K562 (cell line): ENCODE results near the gene MYL3. TPM values are rescaled to one million over a fixed set of nuclear protein-coding genes. Genes with fewer than 3 reads are reported as not detected.
A peak's percentile ranks its signal among the peaks of the same experiment; 100 is the strongest.

Source experiments
- ATAC-seq: fragments of 200-7000 bp; cut with Tn5 transposase; 3 replicates; pipeline ENCODE4 v1.9.1; 2020; ENCODE audit warnings: moderate library complexity
- Bru-seq: library from RNA; stranded (reverse); fragments of 400-500 nt; gene quantifications from one replicate; lab custom pipeline; 2021; lab: Mats Ljungman, UMichigan
- BruChase-seq, 2 experiments: library from RNA; stranded (reverse); fragments of 400-500 nt; gene quantifications; one replicate each; lab custom pipeline; 2021; lab: Mats Ljungman, UMichigan
- BruUV-seq: library from RNA; stranded (reverse); fragments of 400-500 nt; replicated peaks from 2 replicates; lab custom pipeline; 2021; lab: Mats Ljungman, UMichigan
- CTCF ChIA-PET: fragments of 300-600 bp; formaldehyde crosslinking; extraction: SDS; loops from one replicate; lab custom pipeline; 2021; ENCODE audit warnings: low intra/inter-chr PET ratio; lab: Yijun Ruan, JAX
- POLR2A ChIA-PET: fragments of 300-600, 350-650 bp; sonication (Branson Sonifier 250); formaldehyde crosslinking; extraction: SDS; loops from one replicate; lab custom pipeline; 2021; ENCODE audit warnings: antibody characterized with exemption, inconsistent platforms; lab: Yijun Ruan, JAX
- DNase-seq, 4 experiments: peaks; one replicate each; pipeline versions ENCODE4 v3.0.0 to v3.0.0-alpha.2; 2011 to 2018; ENCODE audit warnings: low spot score in 3 of 4, mixed read lengths in 3 of 4; ENCODE audit errors: extremely low read depth in 1 of 4
- FAIRE-seq: peaks from 2 replicates; lab custom pipeline; 2011; peaks lifted over from hg19 to GRCh38; lab: Jason Lieb, UNC
- H2AFZ ChIP-seq: 2 replicates; pipeline ENCODE4 v1.6.0; 2011; ENCODE audit warnings: low read depth, low read length, control low read depth, inconsistent platforms
- H3K27ac ChIP-seq: fragments of 200-600 bp; 3 replicates; pipeline ENCODE4 v1.8.0; 2011; ENCODE audit warnings: low read depth, mild to moderate bottlenecking, control low read depth, inconsistent platforms, low read length, moderate library complexity, mixed read lengths; ENCODE audit errors: extremely low read depth
- H3K27me3 ChIP-seq, 2 experiments: fragments of 300-600 bp in 1 of 2; 2 replicates in 1 of 2; 3 replicates in 1 of 2; pipeline versions ENCODE4 v1.6.0 to v1.8.0; 2011; ENCODE audit warnings: inconsistent platforms in 2 of 2, low read length in 2 of 2, mild to moderate bottlenecking in 1 of 2, mixed read lengths in 1 of 2, moderate library complexity in 1 of 2; ENCODE audit not compliant: control insufficient read depth in 2 of 2, insufficient read depth in 2 of 2
- H3K36me3 ChIP-seq: fragments of 300-600 bp; 3 replicates; pipeline ENCODE4 v1.8.0; 2011; ENCODE audit warnings: mild to moderate bottlenecking, low read length, inconsistent platforms; ENCODE audit not compliant: control insufficient read depth, insufficient read depth
- H3K4me1 ChIP-seq, 2 experiments: fragments of 200-600 bp in 1 of 2; replicated peaks in 1 of 2; 2 replicates in 1 of 2; 3 replicates in 1 of 2; pipeline versions ENCODE4 v1.5.1 to v1.8.0; 2011; ENCODE audit warnings: inconsistent platforms in 2 of 2, low read length in 2 of 2, mild to moderate bottlenecking in 1 of 2, mixed read lengths in 1 of 2, moderate library complexity in 1 of 2; ENCODE audit not compliant: control insufficient read depth in 2 of 2, insufficient read depth in 2 of 2
- H3K4me2 ChIP-seq: 2 replicates; pipeline ENCODE4 v1.6.1; 2011; ENCODE audit warnings: low read length, control low read depth, inconsistent platforms, mixed read lengths; ENCODE audit not compliant: insufficient read depth
- H3K4me3 ChIP-seq: fragments of 200-600 bp; sonication (generic), shearing (Covaris generic); 2 replicates; pipeline ENCODE4 v1.5.1; 2016; ENCODE audit warnings: control low read depth, inconsistent platforms
- H3K79me2 ChIP-seq: fragments of 200-600 bp; 3 replicates; pipeline ENCODE4 v1.8.0; 2011; ENCODE audit warnings: low read length, inconsistent platforms; ENCODE audit not compliant: control insufficient read depth, insufficient read depth
- H3K9ac ChIP-seq, 2 experiments: 2 replicates each; pipeline versions ENCODE4 v1.6.0 to v1.6.1; 2011; ENCODE audit warnings: low read depth in 2 of 2, low read length in 2 of 2, control low read depth in 1 of 2, inconsistent platforms in 1 of 2, mild to moderate bottlenecking in 1 of 2, mixed read lengths in 1 of 2; ENCODE audit not compliant: insufficient read depth in 1 of 2
- H3K9me1 ChIP-seq: one replicate; pipeline ENCODE4 v1.6.0; 2011; ENCODE audit warnings: inconsistent platforms, mild to moderate bottlenecking, low read length, moderate library complexity; ENCODE audit not compliant: control insufficient read depth, insufficient read depth
- H3K9me3 ChIP-seq: replicated peaks from 2 replicates; pipeline ENCODE4 v1.5.1; 2011; ENCODE audit warnings: low read depth, low read length, inconsistent platforms; ENCODE audit not compliant: control insufficient read depth, insufficient read depth
- H4K20me1 ChIP-seq: replicated peaks from 2 replicates; pipeline ENCODE4 v1.6.1; 2011; ENCODE audit warnings: low read length, inconsistent platforms, mixed read lengths; ENCODE audit not compliant: control insufficient read depth, insufficient read depth
- GTF2A2 ChIP-seq: IDR thresholded peaks from 2 replicates; pipeline ENCODE4 v1.6.1; 2016; ENCODE audit warnings: mild to moderate bottlenecking, missing genetic modification characterization, missing compliant biosample characterization
- HBP1 ChIP-seq: fragments of 450-650 bp; formaldehyde crosslinking; IDR thresholded peaks from 2 replicates; pipeline ENCODE4 v1.4.0; 2022; ENCODE audit warnings: missing genetic modification characterization
- HOXB6 ChIP-seq: fragments of 250-450 bp; sonication (Bioruptor Pico); IDR thresholded peaks from 2 replicates; pipeline ENCODE4 v1.5.1; 2022; ENCODE audit warnings: mild to moderate bottlenecking, borderline replicate concordance
- LCOR ChIP-seq: sonication (generic); formaldehyde crosslinking; IDR thresholded peaks from 2 replicates; pipeline ENCODE4 v1.8.0; 2022; ENCODE audit warnings: mild to moderate bottlenecking, missing genetic modification reagents
- SIRT6 ChIP-seq: IDR thresholded peaks from one replicate; pipeline ENCODE4 v1.6.1; 2012; ENCODE audit warnings: low read depth, mild to moderate bottlenecking, control low read depth, inconsistent platforms, low read length, moderate library complexity
- TAF7 ChIP-seq: fragments of 450-650 bp; IDR thresholded peaks from 2 replicates; pipeline ENCODE4 v1.6.1; 2016; ENCODE audit warnings: missing genetic modification characterization, missing compliant biosample characterization
- TRIM28 ChIP-seq: fragments of 450-650 bp; IDR thresholded peaks from 2 replicates; pipeline ENCODE4 v1.6.1; 2017
- UBTF ChIP-seq, 2 experiments: IDR thresholded peaks; 2 replicates each; pipeline ENCODE4 v1.6.1; 2012; ENCODE audit warnings: improper control_type of control experiment in 2 of 2, low read depth in 2 of 2, low read length in 2 of 2, borderline replicate concordance in 1 of 2
- ZNF232 ChIP-seq: sonication (generic); formaldehyde crosslinking; IDR thresholded peaks from 2 replicates; pipeline ENCODE4 v1.8.0; 2022; ENCODE audit warnings: mild to moderate bottlenecking, missing genetic modification reagents
- WGBS: fragments of 100-300 bp; shearing (Covaris generic); methylation state at CpG from one replicate; pipeline ENCODE4 v1.1.6; 2016; ENCODE audit warnings: low coverage, mixed read lengths; ENCODE audit not compliant: insufficient coverage; ENCODE audit errors: missing lambda C conversion rate; 5-methylcytosine and 5-hydroxymethylcytosine counted together
- in situ Hi-C: fragments of 300-500 bp; cut with MboI; formaldehyde crosslinking; loops from 4 replicates; pipeline ENCODE4 v1.15.0; 2018; ENCODE audit warnings: inconsistent platforms, mixed read lengths
- intact Hi-C: fragments of 100-400 bp; cut with micrococcal nuclease; formaldehyde crosslinking; loops from 2 replicates; pipeline ENCODE4 v1.14.2; 2022
- long read RNA-seq, 3 experiments: library from polyadenylated mRNA in 2 of 3; library from RNA in 1 of 3; unstranded in 2 of 3; stranded (forward) in 1 of 3; transcript quantifications; one replicate each; pipeline ENCODE4 v2.0.0, GENCODE V29; 2019 to 2022
- polyA minus RNA-seq, 3 experiments: library from RNA; depleted of rRNA, polyadenylated mRNA; stranded (reverse); fragments of >200 nt; gene quantifications; 2 replicates each; pipeline ENCODE4 v1.2.3, GENCODE V29; 2011
- polyA plus RNA-seq, 8 experiments: library from polyadenylated mRNA; depleted of rRNA in 4 of 8; stranded (reverse) in 5 of 8; unstranded in 3 of 8; fragments of >200 nt; fragmentation: Nextera tagmentation in 2 of 8; fragmentation: Illumina TruSeq in 1 of 8; extraction: Ambion mirVana in 2 of 8; extraction: Trizol in 1 of 8; gene quantifications; 2 replicates each; pipeline versions ENCODE4 v1.2.1 to v1.2.3, GENCODE V29; 2011 to 2014; ENCODE audit warnings: inconsistent platforms in 1 of 8, missing spikeins in 1 of 8
- total RNA-seq, 7 experiments: library from RNA; depleted of rRNA in 6 of 7; stranded (reverse); fragments of >200 nt in 6 of 7; fragmentation: Illumina TruSeq in 2 of 7; extraction: Trizol in 2 of 7; gene quantifications; 2 replicates each; pipeline versions ENCODE4 v1.2.1 to v1.2.3, GENCODE V29; 2011 to 2021; ENCODE audit warnings: low replicate concordance in 1 of 7
- TF ChIP-seq, protein P1 (sequence below): fragments of 450-650 bp; formaldehyde crosslinking; IDR thresholded peaks from 2 replicates; pipeline ENCODE4 v1.4.0; 2020; ENCODE audit warnings: mild to moderate bottlenecking, moderate library complexity
- TF ChIP-seq, protein P2 (sequence below): fragments of 250-450 bp; sonication (Bioruptor Pico); IDR thresholded peaks from 2 replicates; pipeline ENCODE4 v1.8.0; 2021; ENCODE audit warnings: moderate library complexity, mild to moderate bottlenecking, inconsistent platforms

MYL3 gene
- not detected in 2 replicates for total RNA-seq (2011; cell fraction: chromatin; rRNA removed; ENCODE audit: low replicate concordance)
- not detected in 2 replicates for total RNA-seq (2011; cell fraction: nucleolus; rRNA removed)
- not detected in 2 replicates for total RNA-seq (2011; cell fraction: nucleoplasm; rRNA removed)
- total RNA-seq (2014; rRNA removed) (0.14 TPM in 1 of 2 replicates, not detected in the other), total RNA-seq (2014; rRNA removed; fragmentation: Illumina TruSeq; extraction: Trizol) (not detected in 2 replicates), total RNA-seq (2015; rRNA removed; fragmentation: Illumina TruSeq; extraction: Trizol) (not detected in 2 replicates), total RNA-seq (2021) (not detected in 2 replicates), polyA plus RNA-seq (2011; rRNA removed) (not detected in 2 replicates), polyA plus RNA-seq (2014; fragmentation: Illumina TruSeq; extraction: Trizol) (not detected in 2 replicates), polyA plus RNA-seq (2014; fragmentation: Nextera tagmentation; extraction: Ambion mirVana) (under 1 TPM in 1 of 2 experiments, not detected in 1; 0.45 TPM), polyA plus RNA-seq (2014; rRNA removed) (not detected in 2 replicates), polyA minus RNA-seq (2011; rRNA and poly(A)+ RNA removed) (not detected in 2 replicates), Bru-seq, nascent RNA (not detected), BruChase-seq, experiment 1, labeled RNA remaining after a 2-hour chase (not detected), BruChase-seq, experiment 2, labeled RNA remaining after a 6-hour chase (not detected)
- not detected in 2 replicates for polyA plus RNA-seq (2011; cell fraction: cytosol; rRNA removed)
- polyA plus RNA-seq (2011; cell fraction: nucleus; rRNA removed) = not detected in 2 replicates
- polyA plus RNA-seq (2012) = not detected in 2 replicates
- polyA minus RNA-seq (2011; cell fraction: cytosol; rRNA and poly(A)+ RNA removed) = not detected in 2 replicates
- polyA minus RNA-seq (2011; cell fraction: nucleus; rRNA and poly(A)+ RNA removed) = not detected in 2 replicates
- long read RNA-seq, experiment 1 = 0 reads
- long read RNA-seq, experiment 2 = 0 reads
- long read RNA-seq, experiment 3 = 0 reads

DNA sequence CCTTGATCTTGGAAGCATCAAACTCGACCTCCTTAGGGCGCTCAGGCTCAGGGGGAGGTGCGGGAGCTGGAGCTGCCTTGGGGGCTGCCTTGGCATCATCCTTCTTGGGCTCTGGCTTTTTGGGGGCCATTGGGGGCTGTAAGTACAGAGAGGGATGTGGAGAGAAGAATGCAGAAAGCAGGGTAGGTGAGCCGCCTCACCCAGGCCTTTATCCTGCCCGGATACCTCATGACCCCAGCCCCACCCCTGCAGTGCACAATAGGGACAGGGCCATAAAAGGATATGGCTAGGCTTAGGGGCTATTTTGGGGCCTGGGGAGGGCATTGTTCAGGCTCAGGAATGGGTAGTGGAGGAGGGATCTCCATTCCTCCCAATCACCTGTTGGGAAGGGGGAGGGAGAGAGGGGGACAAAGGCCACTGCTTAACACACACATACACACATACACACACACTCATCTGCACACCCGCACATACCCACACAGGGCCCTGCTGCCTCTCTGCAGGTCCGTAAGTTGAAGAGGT is at the start of gene MYL3:
Gene MYL3 (minus strand): TSS at position 184 of the 522 bp plus-strand sequence. CDS start 54 bp downstream, at position 130.
- Histone ChIP-seq H3K36me3 (no peaks in the 10 kb centered on the region), H3K9me3 (no peaks in the 10 kb centered on the region), H4K20me1 (peaks cover 21% of the 10 kb centered on the region), H3K79me2 (no peaks in the 10 kb centered on the region), H3K9ac (no peak within 1 kb of the TSS), H3K4me3 (no peak within 1 kb of the TSS), H3K27me3 (peaks cover 1 to 33% of the 10 kb centered on the region in 2 experiments; a peak in 3 of 5 replicates), H3K4me2 (no peak within 1 kb of the TSS), H3K9me1 (no peaks in the 10 kb centered on the region), H2AFZ (peak within 1 kb of the TSS; percentile 26), H3K27ac (no peak within 1 kb of the TSS), H3K4me1 (peaks cover 0 to 13% of the 10 kb centered on the region in 2 experiments; a peak in 2 of 5 replicates)
- in situ Hi-C loops = no loop called here
- BruUV-seq = no TSS peak
- DNase-seq = no peak
- ChIA-PET CTCF (no interaction called here), POLR2A (interaction anchor here (1.1 kb wide), 1 partner anchor 10 kb away, joined by 3 read pairs; no protein-coding TSS in a partner anchor)
- intact Hi-C loops = loop anchor here (10.0 kb wide), 1 partner anchor 511 kb away; no protein-coding TSS in a partner anchor
- WGBS = 2% methylated on average over 7 of the region's 7 CpGs
- no peak for ATAC-seq
- no peak for FAIRE-seq
- TF ChIP-seq TRIM28 = no peak
- TF ChIP-seq, protein P1, sequence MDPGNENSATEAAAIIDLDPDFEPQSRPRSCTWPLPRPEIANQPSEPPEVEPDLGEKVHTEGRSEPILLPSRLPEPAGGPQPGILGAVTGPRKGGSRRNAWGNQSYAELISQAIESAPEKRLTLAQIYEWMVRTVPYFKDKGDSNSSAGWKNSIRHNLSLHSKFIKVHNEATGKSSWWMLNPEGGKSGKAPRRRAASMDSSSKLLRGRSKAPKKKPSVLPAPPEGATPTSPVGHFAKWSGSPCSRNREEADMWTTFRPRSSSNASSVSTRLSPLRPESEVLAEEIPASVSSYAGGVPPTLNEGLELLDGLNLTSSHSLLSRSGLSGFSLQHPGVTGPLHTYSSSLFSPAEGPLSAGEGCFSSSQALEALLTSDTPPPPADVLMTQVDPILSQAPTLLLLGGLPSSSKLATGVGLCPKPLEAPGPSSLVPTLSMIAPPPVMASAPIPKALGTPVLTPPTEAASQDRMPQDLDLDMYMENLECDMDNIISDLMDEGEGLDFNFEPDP (CRISPR knock-in tag) = no peak
- TF ChIP-seq HOXB6 = no peak
- TF ChIP-seq ZNF232 (CRISPR knock-in tag) = no peak
- no peak for TF ChIP-seq LCOR (CRISPR knock-in tag)
- TF ChIP-seq TAF7 = no peak
- TF ChIP-seq GTF2A2 (tag) = no peak
- TF ChIP-seq HBP1 (CRISPR knock-in tag) = no peak
- TF ChIP-seq, protein P2, sequence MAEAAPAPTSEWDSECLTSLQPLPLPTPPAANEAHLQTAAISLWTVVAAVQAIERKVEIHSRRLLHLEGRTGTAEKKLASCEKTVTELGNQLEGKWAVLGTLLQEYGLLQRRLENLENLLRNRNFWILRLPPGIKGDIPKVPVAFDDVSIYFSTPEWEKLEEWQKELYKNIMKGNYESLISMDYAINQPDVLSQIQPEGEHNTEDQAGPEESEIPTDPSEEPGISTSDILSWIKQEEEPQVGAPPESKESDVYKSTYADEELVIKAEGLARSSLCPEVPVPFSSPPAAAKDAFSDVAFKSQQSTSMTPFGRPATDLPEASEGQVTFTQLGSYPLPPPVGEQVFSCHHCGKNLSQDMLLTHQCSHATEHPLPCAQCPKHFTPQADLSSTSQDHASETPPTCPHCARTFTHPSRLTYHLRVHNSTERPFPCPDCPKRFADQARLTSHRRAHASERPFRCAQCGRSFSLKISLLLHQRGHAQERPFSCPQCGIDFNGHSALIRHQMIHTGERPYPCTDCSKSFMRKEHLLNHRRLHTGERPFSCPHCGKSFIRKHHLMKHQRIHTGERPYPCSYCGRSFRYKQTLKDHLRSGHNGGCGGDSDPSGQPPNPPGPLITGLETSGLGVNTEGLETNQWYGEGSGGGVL = no peak
- TF ChIP-seq SIRT6 = no peak
- no peak for TF ChIP-seq UBTF (IDR thresholded peaks at IDR 0.05; ENCODE audit: borderline replicate concordance in 1 of 2, low read depth in 2 of 2, low read length in 2 of 2)
